HCT116 (cell line): ENCODE data around the gene NEURL1. TPM values are rescaled to one million over a fixed set of nuclear protein-coding genes. Genes with fewer than 3 reads are reported as not detected.

Experiments
- ATAC-seq: fragments of 200-7000 bp; cut with Tn5 transposase; 2 replicates; pipeline ENCODE4 v1.9.1; 2020; ENCODE audit warnings: mild to moderate bottlenecking, moderate library complexity
- BruUV-seq: library from RNA; stranded (reverse); fragments of 400-500 nt; replicated peaks from 2 replicates; lab custom pipeline; 2021; lab: Mats Ljungman, UMichigan
- CTCF ChIA-PET: fragments of 300-600 bp; sonication (Branson Sonifier 250); formaldehyde crosslinking; loops from one replicate; lab custom pipeline; 2021; ENCODE audit warnings: antibody characterized with exemption; lab: Charles Lee
- POLR2A ChIA-PET: fragments of 300-600, 350-600 bp; sonication (Branson Sonifier 250); formaldehyde crosslinking; loops from one replicate; lab custom pipeline; 2021; ENCODE audit warnings: antibody characterized with exemption; lab: Charles Lee
- RAD21 ChIA-PET, 2 experiments: fragments of 300-600 bp; sonication (Branson Sonifier 250); formaldehyde crosslinking; loops; one replicate each; lab custom pipeline; 2023; ENCODE audit warnings: low total read pairs in 2 of 2; ENCODE audit not compliant: uncharacterized antibody in 2 of 2, unreplicated experiment in 2 of 2, low non-redundant PET in 1 of 2; lab: Charles Lee
- DNase-seq: peaks from one replicate; pipeline ENCODE4 v3.0.0-alpha.2; 2010; ENCODE audit warnings: low read depth, low spot score
- H2AFZ ChIP-seq: fragments of 200-600 bp; shearing (Covaris generic), sonication (generic); 2 replicates; pipeline ENCODE4 v1.6.1; 2017; ENCODE audit warnings: low read depth, mixed run types, mixed read lengths, antibody characterized with exemption, low read length; ENCODE audit not compliant: poor library complexity, severe bottlenecking
- H3K27ac ChIP-seq: 2 replicates; pipeline ENCODE4 v1.5.1; 2012; ENCODE audit warnings: low read depth, low read length
- H3K27me3 ChIP-seq: fragments of 200-600 bp; sonication (generic); 2 replicates; pipeline ENCODE4 v1.6.1; 2016; ENCODE audit warnings: mixed run types, low read length, mixed read lengths; ENCODE audit not compliant: insufficient read depth
- H3K36me3 ChIP-seq, 2 experiments: fragments of 200-500 bp in 1 of 2; fragments of 200-600 bp in 1 of 2; sonication (Bioruptor generic) in 1 of 2; sonication (generic) in 1 of 2; 2 replicates each; pipeline versions ENCODE4 v1.5.1 to v1.6.1; 2014 to 2016; ENCODE audit warnings: low read length in 2 of 2, inconsistent platforms in 1 of 2, mixed read lengths in 1 of 2, mixed run types in 1 of 2; ENCODE audit not compliant: insufficient read depth in 2 of 2, control insufficient read depth in 1 of 2
- H3K4me1 ChIP-seq, 2 experiments: fragments of 200-600 bp in 1 of 2; sonication (generic) in 1 of 2; 2 replicates each; pipeline versions ENCODE4 v1.5.1 to v1.6.1; 2012 to 2017; ENCODE audit warnings: low read length in 2 of 2, inconsistent platforms in 1 of 2, mild to moderate bottlenecking in 1 of 2, mixed read lengths in 1 of 2, mixed run types in 1 of 2, moderate library complexity in 1 of 2; ENCODE audit not compliant: insufficient read depth in 2 of 2, control insufficient read depth in 1 of 2
- H3K4me2 ChIP-seq: fragments of 200-600 bp; sonication (generic); 2 replicates; pipeline ENCODE4 v1.6.1; 2017; ENCODE audit warnings: mixed run types, low read length, mixed read lengths
- H3K4me3 ChIP-seq, 2 experiments: fragments of 200-600 bp in 1 of 2; sonication (generic) in 1 of 2; replicated peaks in 1 of 2; 2 replicates each; pipeline ENCODE4 v1.5.1; 2011 to 2016; ENCODE audit warnings: low read length in 2 of 2, control low read depth in 1 of 2, low read depth in 1 of 2, mild to moderate bottlenecking in 1 of 2, mixed read lengths in 1 of 2, mixed run types in 1 of 2
- H3K79me2 ChIP-seq: fragments of 200-600 bp; sonication (generic); 2 replicates; pipeline ENCODE4 v1.6.1; 2017; ENCODE audit warnings: mild to moderate bottlenecking, mixed run types, low read length, moderate library complexity, mixed read lengths; ENCODE audit not compliant: insufficient read depth
- H3K9ac ChIP-seq: fragments of 200-600 bp; sonication (generic); 2 replicates; pipeline ENCODE4 v1.6.1; 2016; ENCODE audit warnings: low read length, mixed read lengths
- H3K9me2 ChIP-seq: fragments of 200-600 bp; sonication (generic), shearing (Covaris generic); 2 replicates; pipeline ENCODE4 v1.6.1; 2017; ENCODE audit warnings: mixed run types, mild to moderate bottlenecking, moderate library complexity; ENCODE audit not compliant: insufficient read depth
- H3K9me3 ChIP-seq, 2 experiments: fragments of 200-500 bp in 1 of 2; fragments of 200-600 bp in 1 of 2; sonication (Bioruptor generic) in 1 of 2; sonication (generic) in 1 of 2; 2 replicates each; pipeline ENCODE4 v1.6.1; 2014 to 2017; ENCODE audit warnings: low read length in 2 of 2, mixed read lengths in 2 of 2, inconsistent platforms in 1 of 2, low read depth in 1 of 2, mild to moderate bottlenecking in 1 of 2, mixed run types in 1 of 2, moderate library complexity in 1 of 2; ENCODE audit not compliant: control insufficient read depth in 1 of 2, insufficient read depth in 1 of 2
- H4K20me1 ChIP-seq: fragments of 200-600 bp; sonication (generic), shearing (Covaris generic); 2 replicates; pipeline ENCODE4 v1.6.1; 2017; ENCODE audit warnings: mixed run types, mild to moderate bottlenecking, moderate library complexity; ENCODE audit not compliant: insufficient read depth
- ATF3 ChIP-seq: IDR thresholded peaks from 2 replicates; pipeline ENCODE4 v1.6.1; 2012
- CEBPB ChIP-seq: IDR thresholded peaks from 2 replicates; pipeline ENCODE4 v1.6.1; 2012; ENCODE audit warnings: low read depth
- EGR1 ChIP-seq: IDR thresholded peaks from 2 replicates; pipeline ENCODE4 v1.6.1; 2012; ENCODE audit warnings: low read depth
- EZH2 ChIP-seq: fragments of 200-600 bp; sonication (generic); IDR thresholded peaks from 2 replicates; pipeline ENCODE4 v1.6.1; 2017; ENCODE audit warnings: antibody characterized with exemption, mixed run types
- EZH2phosphoT487 ChIP-seq: fragments of 200-600 bp; IDR thresholded peaks from 2 replicates; pipeline ENCODE4 v1.6.1; 2018; ENCODE audit warnings: antibody characterized with exemption, borderline replicate concordance
- FOSL1 ChIP-seq: IDR thresholded peaks from 2 replicates; pipeline ENCODE4 v1.6.1; 2012; ENCODE audit warnings: low read depth
- JUND ChIP-seq: IDR thresholded peaks from 2 replicates; pipeline ENCODE4 v1.6.1; 2012
- POLR2A ChIP-seq: IDR thresholded peaks from 2 replicates; pipeline ENCODE4 v1.7.0; 2011; ENCODE audit warnings: borderline replicate concordance; ENCODE audit not compliant: insufficient read depth, insufficient read length; ENCODE audit errors: extremely low read depth
- POLR2AphosphoS5 ChIP-seq: IDR thresholded peaks from 2 replicates; pipeline ENCODE4 v1.6.1; 2011; ENCODE audit warnings: mild to moderate bottlenecking, low read depth, low read length, moderate library complexity
- RAD21 ChIP-seq: IDR thresholded peaks from 2 replicates; pipeline ENCODE4 v1.6.1; 2012; ENCODE audit warnings: low read depth, mild to moderate bottlenecking
- SIN3A ChIP-seq: IDR thresholded peaks from 2 replicates; pipeline ENCODE4 v1.6.1; 2012; ENCODE audit warnings: low read depth
- SRF ChIP-seq: IDR thresholded peaks from 2 replicates; pipeline ENCODE4 v1.6.1; 2012; ENCODE audit warnings: low read depth
- TCF7L2 ChIP-seq: IDR thresholded peaks from 2 replicates; pipeline ENCODE4 v1.7.0; 2011; ENCODE audit warnings: borderline replicate concordance, inconsistent platforms; ENCODE audit not compliant: insufficient read depth, insufficient read length; ENCODE audit errors: extremely low read depth
- YY1 ChIP-seq: IDR thresholded peaks from 2 replicates; pipeline ENCODE4 v1.6.1; 2011; ENCODE audit warnings: low read length, low read depth, moderate library complexity, mild to moderate bottlenecking; ENCODE audit not compliant: insufficient replicate concordance; ENCODE audit errors: extremely low read depth
- ZBTB33 ChIP-seq: IDR thresholded peaks from 2 replicates; pipeline ENCODE4 v1.6.1; 2011; ENCODE audit warnings: mild to moderate bottlenecking, low read length, moderate library complexity; ENCODE audit not compliant: insufficient replicate concordance; ENCODE audit errors: extremely low read depth
- ZFX ChIP-seq: fragments of 450-650 bp; IDR thresholded peaks from 2 replicates; pipeline ENCODE4 v1.6.1; 2017
- ZNF274 ChIP-seq: fragments of 200-500 bp; sonication (Bioruptor generic); IDR thresholded peaks from 2 replicates; pipeline ENCODE4 v1.6.1; 2014; ENCODE audit warnings: mild to moderate bottlenecking, low read depth, low read length, inconsistent platforms
- intact Hi-C: fragments of 100-400 bp; cut with micrococcal nuclease; formaldehyde crosslinking; loops from 2 replicates; pipeline ENCODE4 v1.10.0; 2022
- total RNA-seq: library from RNA; stranded (reverse); gene quantifications from one replicate; pipeline ENCODE4 v1.2.1, GENCODE V29; 2021; ENCODE audit not compliant: unreplicated experiment
- TF ChIP-seq, protein P1 (sequence below): IDR thresholded peaks from 2 replicates; pipeline ENCODE4 v1.6.1; 2012
- TF ChIP-seq, protein P2 (sequence below): IDR thresholded peaks from 2 replicates; pipeline ENCODE4 v1.6.1; 2012; ENCODE audit warnings: low read depth
- TF ChIP-seq, protein P3 (sequence below), 3 experiments: fragments of 200-600 bp in 1 of 3; sonication (generic) in 1 of 3; IDR thresholded peaks in 2 of 3; conservative IDR thresholded peaks in 1 of 3; 2 replicates each; pipeline ENCODE4 v1.5.1; 2012 to 2017; ENCODE audit warnings: low read depth in 2 of 3, low read length in 2 of 3, antibody characterized with exemption in 1 of 3, borderline replicate concordance in 1 of 3, control low read depth in 1 of 3, mild to moderate bottlenecking in 1 of 3, mixed read lengths in 1 of 3, mixed run types in 1 of 3, moderate library complexity in 1 of 3; ENCODE audit not compliant: insufficient read depth in 1 of 3

Gene NEURL1
- total RNA-seq, 1 experiment from 2014 or later = 1.4 TPM

GRCh38 chr10:103529539-103529938 is 36.0 kb downstream of the NEURL1 start:
- Histone ChIP-seq H3K79me2 (no peaks in the 10 kb centered on the region), H3K9me2 (no peaks in the 10 kb centered on the region; the same call in 1 of the 2 replicates), H3K27me3 (no peaks in the 10 kb centered on the region), H4K20me1 (no peaks in the 10 kb centered on the region), H2AFZ (peak overlapping the region; percentile 42), H3K9me3 (peaks cover 0 to 5% of the 10 kb centered on the region in 2 experiments; a peak in 1 of 4 replicates), H3K4me3 (no peak overlapping the region), H3K4me1 (peaks cover 10 to 45% of the 10 kb centered on the region in 2 experiments), H3K27ac (no peak overlapping the region), H3K9ac (no peak overlapping the region; the same call in 1 of the 2 replicates), H3K4me2 (0 out of 2 replicates have a peak overlapping the region, but pooled peaks have one; percentile 0)
- CTCF ChIA-PET = interaction anchor here (2.4 kb wide), 1 partner anchor 13 kb away, joined by 14 read pairs; no protein-coding TSS in a partner anchor
- POLR2A ChIA-PET = interaction anchor here (0.6 to 2.8 kb wide), 3 partner anchors 10 to 14 kb away, joined by 3 to 12 read pairs (median 4); no protein-coding TSS in a partner anchor
- ATAC-seq = no peak
- intact Hi-C loops = no loop called here
- TF ChIP-seq, protein P1, sequence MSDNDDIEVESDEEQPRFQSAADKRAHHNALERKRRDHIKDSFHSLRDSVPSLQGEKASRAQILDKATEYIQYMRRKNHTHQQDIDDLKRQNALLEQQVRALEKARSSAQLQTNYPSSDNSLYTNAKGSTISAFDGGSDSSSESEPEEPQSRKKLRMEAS = no peak
- TF ChIP-seq TCF7L2 (no peak), POLR2A (no peak), ZBTB33 (no peak), EZH2phosphoT487 (no peak), CEBPB (no peak), SRF (no peak), ZNF274 (no peak), EZH2 (no peak), YY1 (no peak), SIN3A (no peak), ATF3 (no peak), JUND (no peak), ZFX (no peak), EGR1 (no peak), RAD21 (no peak), POLR2AphosphoS5 (no peak), FOSL1 (no peak)
- TF ChIP-seq, protein P2, sequence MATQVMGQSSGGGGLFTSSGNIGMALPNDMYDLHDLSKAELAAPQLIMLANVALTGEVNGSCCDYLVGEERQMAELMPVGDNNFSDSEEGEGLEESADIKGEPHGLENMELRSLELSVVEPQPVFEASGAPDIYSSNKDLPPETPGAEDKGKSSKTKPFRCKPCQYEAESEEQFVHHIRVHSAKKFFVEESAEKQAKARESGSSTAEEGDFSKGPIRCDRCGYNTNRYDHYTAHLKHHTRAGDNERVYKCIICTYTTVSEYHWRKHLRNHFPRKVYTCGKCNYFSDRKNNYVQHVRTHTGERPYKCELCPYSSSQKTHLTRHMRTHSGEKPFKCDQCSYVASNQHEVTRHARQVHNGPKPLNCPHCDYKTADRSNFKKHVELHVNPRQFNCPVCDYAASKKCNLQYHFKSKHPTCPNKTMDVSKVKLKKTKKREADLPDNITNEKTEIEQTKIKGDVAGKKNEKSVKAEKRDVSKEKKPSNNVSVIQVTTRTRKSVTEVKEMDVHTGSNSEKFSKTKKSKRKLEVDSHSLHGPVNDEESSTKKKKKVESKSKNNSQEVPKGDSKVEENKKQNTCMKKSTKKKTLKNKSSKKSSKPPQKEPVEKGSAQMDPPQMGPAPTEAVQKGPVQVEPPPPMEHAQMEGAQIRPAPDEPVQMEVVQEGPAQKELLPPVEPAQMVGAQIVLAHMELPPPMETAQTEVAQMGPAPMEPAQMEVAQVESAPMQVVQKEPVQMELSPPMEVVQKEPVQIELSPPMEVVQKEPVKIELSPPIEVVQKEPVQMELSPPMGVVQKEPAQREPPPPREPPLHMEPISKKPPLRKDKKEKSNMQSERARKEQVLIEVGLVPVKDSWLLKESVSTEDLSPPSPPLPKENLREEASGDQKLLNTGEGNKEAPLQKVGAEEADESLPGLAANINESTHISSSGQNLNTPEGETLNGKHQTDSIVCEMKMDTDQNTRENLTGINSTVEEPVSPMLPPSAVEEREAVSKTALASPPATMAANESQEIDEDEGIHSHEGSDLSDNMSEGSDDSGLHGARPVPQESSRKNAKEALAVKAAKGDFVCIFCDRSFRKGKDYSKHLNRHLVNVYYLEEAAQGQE = no peak
- TF ChIP-seq, protein P3, sequence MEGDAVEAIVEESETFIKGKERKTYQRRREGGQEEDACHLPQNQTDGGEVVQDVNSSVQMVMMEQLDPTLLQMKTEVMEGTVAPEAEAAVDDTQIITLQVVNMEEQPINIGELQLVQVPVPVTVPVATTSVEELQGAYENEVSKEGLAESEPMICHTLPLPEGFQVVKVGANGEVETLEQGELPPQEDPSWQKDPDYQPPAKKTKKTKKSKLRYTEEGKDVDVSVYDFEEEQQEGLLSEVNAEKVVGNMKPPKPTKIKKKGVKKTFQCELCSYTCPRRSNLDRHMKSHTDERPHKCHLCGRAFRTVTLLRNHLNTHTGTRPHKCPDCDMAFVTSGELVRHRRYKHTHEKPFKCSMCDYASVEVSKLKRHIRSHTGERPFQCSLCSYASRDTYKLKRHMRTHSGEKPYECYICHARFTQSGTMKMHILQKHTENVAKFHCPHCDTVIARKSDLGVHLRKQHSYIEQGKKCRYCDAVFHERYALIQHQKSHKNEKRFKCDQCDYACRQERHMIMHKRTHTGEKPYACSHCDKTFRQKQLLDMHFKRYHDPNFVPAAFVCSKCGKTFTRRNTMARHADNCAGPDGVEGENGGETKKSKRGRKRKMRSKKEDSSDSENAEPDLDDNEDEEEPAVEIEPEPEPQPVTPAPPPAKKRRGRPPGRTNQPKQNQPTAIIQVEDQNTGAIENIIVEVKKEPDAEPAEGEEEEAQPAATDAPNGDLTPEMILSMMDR (IDR thresholded peaks at IDR 0.05 in 2 of 3, conservative IDR thresholded peaks at IDR 0.05 in 1 of 3; ENCODE audit: borderline replicate concordance in 1 of 3, insufficient read depth in 1 of 3, low read depth in 2 of 3, low read length in 2 of 3) = no peak
- TF ChIP-seq, all 23 proteins: peak for 0
- RAD21 ChIA-PET = no interaction called here
- no peaks in the 10 kb centered on the region for H3K36me3 ChIP-seq
- no TSS peak for BruUV-seq
- no peak for DNase-seq
